Transverse colon (tissue), 4 donors: ENCODE data around the gene ZG16.

Experiments used
- EP300 ChIP-seq: sonication (generic); formaldehyde crosslinking; IDR thresholded peaks from one replicate; pipeline ENCODE4 v1.6.1; 2017; ENCODE audit warnings: antibody characterized with exemption, low read depth
- POLR2A ChIP-seq: fragments of 450-650 bp; IDR thresholded peaks from one replicate; pipeline ENCODE4 v1.6.1; 2016; ENCODE audit warnings: antibody characterized with exemption, mild to moderate bottlenecking, moderate library complexity
- POLR2AphosphoS5 ChIP-seq, 3 donors: sonication (generic); formaldehyde crosslinking; IDR thresholded peaks; one replicate each; pipeline ENCODE4 v1.6.1; 2016; ENCODE audit warnings: antibody characterized with exemption in 3 of 3
- TF ChIP-seq, protein P1 (sequence below), 5 experiments: fragments of 200-600 bp in 3 of 5; fragments of 450-650 bp in 2 of 5; sonication (generic) in 3 of 5; IDR thresholded peaks; 1 replicate in 2 of 5; 2 replicates in 3 of 5; pipeline ENCODE4 v1.5.1; 2016 to 2017; ENCODE audit warnings: antibody characterized with exemption in 5 of 5, inconsistent platforms in 3 of 5, mild to moderate bottlenecking in 2 of 5, moderate library complexity in 1 of 5

DNA sequence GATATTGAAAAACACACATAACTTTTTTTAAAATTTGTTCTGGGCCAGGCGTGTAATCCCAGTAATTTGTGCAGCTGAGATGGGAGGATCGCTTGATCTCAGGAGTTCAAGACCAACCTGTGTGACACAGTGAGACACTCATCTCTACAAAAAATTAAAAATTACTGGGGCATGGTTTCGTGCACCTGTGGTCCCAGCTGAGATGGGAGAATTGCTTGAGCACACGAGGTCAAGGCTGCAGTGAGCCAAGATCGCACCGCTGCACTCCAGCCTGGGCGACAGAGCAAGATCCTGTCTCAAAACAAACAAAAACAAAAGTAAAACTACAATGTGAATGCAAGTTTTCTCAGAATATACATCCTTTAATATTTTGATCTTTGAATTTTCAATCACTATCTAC is 47.4 kb upstream of the ZG16 start:
- TF ChIP-seq POLR2A = no peak
- TF ChIP-seq, protein P1, sequence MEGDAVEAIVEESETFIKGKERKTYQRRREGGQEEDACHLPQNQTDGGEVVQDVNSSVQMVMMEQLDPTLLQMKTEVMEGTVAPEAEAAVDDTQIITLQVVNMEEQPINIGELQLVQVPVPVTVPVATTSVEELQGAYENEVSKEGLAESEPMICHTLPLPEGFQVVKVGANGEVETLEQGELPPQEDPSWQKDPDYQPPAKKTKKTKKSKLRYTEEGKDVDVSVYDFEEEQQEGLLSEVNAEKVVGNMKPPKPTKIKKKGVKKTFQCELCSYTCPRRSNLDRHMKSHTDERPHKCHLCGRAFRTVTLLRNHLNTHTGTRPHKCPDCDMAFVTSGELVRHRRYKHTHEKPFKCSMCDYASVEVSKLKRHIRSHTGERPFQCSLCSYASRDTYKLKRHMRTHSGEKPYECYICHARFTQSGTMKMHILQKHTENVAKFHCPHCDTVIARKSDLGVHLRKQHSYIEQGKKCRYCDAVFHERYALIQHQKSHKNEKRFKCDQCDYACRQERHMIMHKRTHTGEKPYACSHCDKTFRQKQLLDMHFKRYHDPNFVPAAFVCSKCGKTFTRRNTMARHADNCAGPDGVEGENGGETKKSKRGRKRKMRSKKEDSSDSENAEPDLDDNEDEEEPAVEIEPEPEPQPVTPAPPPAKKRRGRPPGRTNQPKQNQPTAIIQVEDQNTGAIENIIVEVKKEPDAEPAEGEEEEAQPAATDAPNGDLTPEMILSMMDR (IDR thresholded peaks at IDR 0.05) = no peak
- no peak for TF ChIP-seq POLR2AphosphoS5 (IDR thresholded peaks at IDR 0.05)
- TF ChIP-seq EP300 = no peak
